GM12878 (cell line): ENCODE results near the gene DIAPH3. TPM values are rescaled to one million over a fixed set of nuclear protein-coding genes. Genes with fewer than 3 reads are reported as not detected.

Experiments used
- ATAC-seq: fragments of 200-7000 bp; cut with Tn5 transposase; 3 replicates; pipeline ENCODE4 v1.9.1; 2020; ENCODE audit warnings: mild to moderate bottlenecking, moderate library complexity
- BruUV-seq: library from RNA; stranded (reverse); fragments of 400-500 nt; replicated peaks from 2 replicates; lab custom pipeline; 2021; lab: Mats Ljungman, UMichigan
- CTCF ChIA-PET: fragments of 300-600 bp; sonication (Branson Sonifier 250); formaldehyde crosslinking; extraction: SDS; loops from one replicate; lab custom pipeline; 2021; ENCODE audit warnings: inconsistent platforms; lab: Yijun Ruan, JAX
- POLR2A ChIA-PET: fragments of 350-600 bp; formaldehyde crosslinking; extraction: SDS; loops from one replicate; lab custom pipeline; 2021; ENCODE audit warnings: inconsistent platforms; lab: Charles Lee
- RAD21 ChIA-PET: fragments of 300-600 bp; sonication (Branson Sonifier 250); formaldehyde crosslinking; loops from one replicate; lab custom pipeline; 2023; ENCODE audit warnings: antibody characterized with exemption; ENCODE audit not compliant: unreplicated experiment; lab: Charles Lee
- SMC1A ChIA-PET: fragments of 300-600 bp; sonication (Branson Sonifier 250); formaldehyde crosslinking; loops from one replicate; lab custom pipeline; 2023; ENCODE audit not compliant: unreplicated experiment, uncharacterized antibody; lab: Charles Lee
- DNase-seq: peaks from one replicate; pipeline ENCODE4 v3.0.0-alpha.2; 2011; ENCODE audit warnings: low read depth, low spot score
- FAIRE-seq: peaks from 3 replicates; lab custom pipeline; 2011; peaks lifted over from hg19 to GRCh38; lab: Jason Lieb, UNC
- H2AFZ ChIP-seq: 2 replicates; pipeline ENCODE4 v1.6.0; 2011; ENCODE audit warnings: low read depth, low read length, control low read depth; ENCODE audit not compliant: control insufficient read depth
- H3K27ac ChIP-seq: 2 replicates; pipeline ENCODE4 v1.5.1; 2011; ENCODE audit warnings: control low read depth; ENCODE audit not compliant: control insufficient read depth, insufficient read depth
- H3K27me3 ChIP-seq, 2 experiments: replicated peaks in 1 of 2; 2 replicates each; pipeline versions ENCODE4 v1.6.0 to v1.6.1; 2011; ENCODE audit warnings: low read length in 1 of 2; ENCODE audit not compliant: control insufficient read depth in 2 of 2, insufficient read depth in 2 of 2
- H3K36me3 ChIP-seq, 2 experiments: 2 replicates each; pipeline ENCODE4 v1.5.1; 2011; ENCODE audit warnings: low read length in 1 of 2; ENCODE audit not compliant: control insufficient read depth in 2 of 2, insufficient read depth in 2 of 2
- H3K4me1 ChIP-seq: 2 replicates; pipeline ENCODE4 v1.6.1; 2011; ENCODE audit warnings: mild to moderate bottlenecking, low read length, moderate library complexity, mixed read lengths; ENCODE audit not compliant: control insufficient read depth, insufficient read depth
- H3K4me2 ChIP-seq: 2 replicates; pipeline ENCODE4 v1.6.0; 2011; ENCODE audit warnings: control low read depth; ENCODE audit not compliant: control insufficient read depth, insufficient read depth
- H3K4me3 ChIP-seq: fragments of 200-600 bp; sonication (generic); 2 replicates; pipeline ENCODE4 v1.5.1; 2016
- H3K79me2 ChIP-seq: 2 replicates; pipeline ENCODE4 v1.6.0; 2011; ENCODE audit warnings: low read length; ENCODE audit not compliant: control insufficient read depth, insufficient read depth
- H3K9ac ChIP-seq: 2 replicates; pipeline ENCODE4 v1.8.0; 2011; ENCODE audit warnings: low read length, control low read depth, mixed read lengths; ENCODE audit not compliant: control insufficient read depth, insufficient read depth
- H3K9me3 ChIP-seq: replicated peaks from 3 replicates; pipeline ENCODE4 v1.5.1; 2011; ENCODE audit warnings: mild to moderate bottlenecking, low read length; ENCODE audit not compliant: control insufficient read depth, insufficient read depth
- H4K20me1 ChIP-seq: 2 replicates; pipeline ENCODE4 v1.6.0; 2011; ENCODE audit not compliant: control insufficient read depth, insufficient read depth
- BRCA1 ChIP-seq: IDR thresholded peaks from 2 replicates; pipeline ENCODE4 v1.6.1; 2011; ENCODE audit warnings: low read depth, low read length, improper control_type of control experiment
- HCFC1 ChIP-seq: fragments of 150-350 bp; IDR thresholded peaks from 2 replicates; pipeline ENCODE4 v1.6.1; 2014; ENCODE audit warnings: low read length
- MEF2A ChIP-seq: IDR thresholded peaks from 2 replicates; pipeline ENCODE4 v1.6.1; 2011; ENCODE audit warnings: low read depth, mild to moderate bottlenecking, low read length, moderate library complexity; ENCODE audit not compliant: insufficient read depth
- PRDM15 ChIP-seq: fragments of 450-650 bp; formaldehyde crosslinking; IDR thresholded peaks from 2 replicates; pipeline ENCODE4 v1.4.0; 2020; ENCODE audit warnings: mild to moderate bottlenecking, moderate library complexity
- SMARCA5 ChIP-seq: fragments of 450-650 bp; IDR thresholded peaks from 2 replicates; pipeline ENCODE4 v1.6.1; 2017; ENCODE audit warnings: mild to moderate bottlenecking
- SRF ChIP-seq, 2 experiments: IDR thresholded peaks; 2 replicates each; pipeline ENCODE4 v1.6.1; 2011; ENCODE audit warnings: low read depth in 2 of 2, low read length in 2 of 2, mild to moderate bottlenecking in 1 of 2, moderate library complexity in 1 of 2
- WGBS: methylation state at CpG from one replicate; pipeline ENCODE4 v1.1.6; 2016; ENCODE audit warnings: low lambda C conversion rate; ENCODE audit not compliant: insufficient replicate concordance, insufficient coverage; ENCODE audit errors: missing lambda C conversion rate; 5-methylcytosine and 5-hydroxymethylcytosine counted together
- in situ Hi-C: fragments of 300-500 bp; cut with MboI; formaldehyde crosslinking; loops from 9 replicates; pipeline ENCODE4 v1.14.3; 2018; ENCODE audit warnings: mixed read lengths
- intact Hi-C: fragments of 100-400 bp; cut with micrococcal nuclease; formaldehyde crosslinking; loops from one replicate; pipeline ENCODE4 v1.14.2; 2022; ENCODE audit not compliant: unreplicated experiment
- polyA plus RNA-seq, 11 experiments: library from polyadenylated mRNA; depleted of rRNA in 4 of 11; unstranded in 6 of 11; stranded (reverse) in 5 of 11; fragments of >200 nt; fragmentation: Nextera tagmentation in 4 of 11; fragmentation: Illumina TruSeq in 1 of 11; extraction: Ambion mirVana in 4 of 11; extraction: Trizol in 1 of 11; gene quantifications; 1 replicate in 1 of 11; 2 replicates in 10 of 11; pipeline versions ENCODE4 v1.2.1 to v1.2.3, GENCODE V29; 2011 to 2016; ENCODE audit warnings: inconsistent platforms in 2 of 11, missing spikeins in 2 of 11, low read depth in 1 of 11
- total RNA-seq, 4 experiments: library from RNA; depleted of rRNA in 3 of 4; stranded (reverse); fragments of >200 nt in 3 of 4; fragmentation: Illumina TruSeq in 1 of 4; extraction: Trizol in 1 of 4; gene quantifications; 2 replicates each; pipeline versions ENCODE4 v1.2.1 to v1.2.3, GENCODE V29; 2013 to 2021
- TF ChIP-seq, protein P1 (sequence below): IDR thresholded peaks from 2 replicates; pipeline ENCODE4 v1.6.1; 2012; ENCODE audit warnings: low read length, inconsistent platforms
- TF ChIP-seq, protein P2 (sequence below): fragments of 450-650 bp; IDR thresholded peaks from 2 replicates; pipeline ENCODE4 v1.6.1; 2017; ENCODE audit warnings: mild to moderate bottlenecking

Gene DIAPH3
- total and polyA plus RNA-seq, 10 of the 15 experiments (the other 5 are each of a cell fraction or from before 2014, with no cell fraction given): 10.1 to 25.2 (median 15.4) TPM

DNA sequence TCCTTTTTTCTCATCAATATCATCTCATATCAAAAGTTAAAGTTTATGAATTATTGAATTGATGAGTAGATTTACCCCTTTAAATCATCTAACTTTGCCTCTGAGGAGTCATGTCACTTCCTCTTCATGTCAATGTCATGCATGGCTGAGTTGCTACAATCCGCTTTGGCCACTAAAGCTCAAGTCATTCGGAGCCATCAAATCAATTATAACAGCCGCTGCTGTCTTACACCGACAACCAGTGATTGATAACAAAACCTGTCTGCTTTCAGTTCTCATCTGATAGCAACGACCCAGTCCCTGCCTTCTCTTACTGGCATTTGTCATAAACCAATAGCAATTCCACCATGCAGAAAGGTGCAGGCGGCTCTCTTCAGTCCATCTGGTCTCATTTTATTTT is 429.3 kb downstream of the DIAPH3 start (continued):
- TF ChIP-seq SRF (IDR thresholded peaks at IDR 0.05; ENCODE audit: low read depth in 2 of 2, low read length in 2 of 2): 0 out of 4 replicates have a peak, but pooled peaks of 1 of the 2 experiments have one; percentile 19
- TF ChIP-seq, protein P1, sequence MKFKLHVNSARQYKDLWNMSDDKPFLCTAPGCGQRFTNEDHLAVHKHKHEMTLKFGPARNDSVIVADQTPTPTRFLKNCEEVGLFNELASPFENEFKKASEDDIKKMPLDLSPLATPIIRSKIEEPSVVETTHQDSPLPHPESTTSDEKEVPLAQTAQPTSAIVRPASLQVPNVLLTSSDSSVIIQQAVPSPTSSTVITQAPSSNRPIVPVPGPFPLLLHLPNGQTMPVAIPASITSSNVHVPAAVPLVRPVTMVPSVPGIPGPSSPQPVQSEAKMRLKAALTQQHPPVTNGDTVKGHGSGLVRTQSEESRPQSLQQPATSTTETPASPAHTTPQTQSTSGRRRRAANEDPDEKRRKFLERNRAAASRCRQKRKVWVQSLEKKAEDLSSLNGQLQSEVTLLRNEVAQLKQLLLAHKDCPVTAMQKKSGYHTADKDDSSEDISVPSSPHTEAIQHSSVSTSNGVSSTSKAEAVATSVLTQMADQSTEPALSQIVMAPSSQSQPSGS: peak; percentile 72
- no peak for TF ChIP-seq HCFC1
- no peak for TF ChIP-seq BRCA1
- TF ChIP-seq MEF2A: 0 out of 2 replicates have a peak, but pooled peaks have one; percentile 39
- TF ChIP-seq, all 136 proteins: peak for 48

DNA sequence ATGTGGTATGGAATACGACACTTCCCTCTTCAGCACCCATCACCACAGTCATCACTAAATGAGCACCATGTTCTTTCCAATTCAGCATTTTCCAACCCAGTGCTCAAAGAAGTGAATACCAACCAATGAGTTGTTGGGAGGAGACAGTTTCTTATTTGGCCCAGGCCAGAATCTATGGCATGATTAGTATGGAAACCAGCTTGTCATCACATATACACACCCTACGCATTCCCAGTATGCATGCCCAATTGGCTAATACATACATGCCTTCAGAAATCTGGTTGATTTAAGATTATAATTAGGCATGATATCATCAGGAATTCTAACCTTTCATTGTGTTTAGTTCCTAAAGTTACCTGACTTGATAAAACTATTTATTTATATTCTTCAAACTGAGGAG is 430.0 kb downstream of the DIAPH3 start:
- Histone ChIP-seq H4K20me1 (no peaks in the 10 kb centered on the region), H3K4me2 (no peak overlapping the region), H3K4me1 (peaks cover 6% of the 10 kb centered on the region; the same call in 1 of the 2 replicates), H3K4me3 (no peak overlapping the region), H3K27ac (peak overlapping the region; percentile 10), H3K9me3 (no peaks in the 10 kb centered on the region), H3K36me3 (no peaks in the 10 kb centered on the region), H2AFZ (no peak overlapping the region; the same call in 1 of the 2 replicates), H3K27me3 (no peaks in the 10 kb centered on the region), H3K79me2 (no peaks in the 10 kb centered on the region), H3K9ac (no peak overlapping the region)
- RAD21 ChIA-PET: interaction anchor here (1.0 to 1.2 kb wide), 3 partner anchors 20 to 52 kb away, joined by 3 to 4 read pairs (median 3); no protein-coding TSS in a partner anchor
- SMC1A ChIA-PET: interaction anchor here (0.5 to 1.8 kb wide), 7 partner anchors 9 to 695 kb away, joined by 3 to 10 read pairs (median 4); no protein-coding TSS in a partner anchor
- POLR2A ChIA-PET: interaction anchor here (0.6 kb wide), 1 partner anchor 33 kb away, joined by 4 read pairs; no protein-coding TSS in a partner anchor
- FAIRE-seq (peak; percentile 41), DNase-seq (no peak), ATAC-seq (no peak)
- BruUV-seq: no TSS peak
- CTCF ChIA-PET: interaction anchor here (1.0 to 1.9 kb wide), 2 partner anchors 9 to 54 kb away, joined by 4 read pairs; no protein-coding TSS in a partner anchor
- 100% methylated on average over 2 of the region's 2 CpGs for WGBS
- TF ChIP-seq PRDM15 (CRISPR knock-in tag) (no peak), SMARCA5 (no peak)
- TF ChIP-seq, protein P2, sequence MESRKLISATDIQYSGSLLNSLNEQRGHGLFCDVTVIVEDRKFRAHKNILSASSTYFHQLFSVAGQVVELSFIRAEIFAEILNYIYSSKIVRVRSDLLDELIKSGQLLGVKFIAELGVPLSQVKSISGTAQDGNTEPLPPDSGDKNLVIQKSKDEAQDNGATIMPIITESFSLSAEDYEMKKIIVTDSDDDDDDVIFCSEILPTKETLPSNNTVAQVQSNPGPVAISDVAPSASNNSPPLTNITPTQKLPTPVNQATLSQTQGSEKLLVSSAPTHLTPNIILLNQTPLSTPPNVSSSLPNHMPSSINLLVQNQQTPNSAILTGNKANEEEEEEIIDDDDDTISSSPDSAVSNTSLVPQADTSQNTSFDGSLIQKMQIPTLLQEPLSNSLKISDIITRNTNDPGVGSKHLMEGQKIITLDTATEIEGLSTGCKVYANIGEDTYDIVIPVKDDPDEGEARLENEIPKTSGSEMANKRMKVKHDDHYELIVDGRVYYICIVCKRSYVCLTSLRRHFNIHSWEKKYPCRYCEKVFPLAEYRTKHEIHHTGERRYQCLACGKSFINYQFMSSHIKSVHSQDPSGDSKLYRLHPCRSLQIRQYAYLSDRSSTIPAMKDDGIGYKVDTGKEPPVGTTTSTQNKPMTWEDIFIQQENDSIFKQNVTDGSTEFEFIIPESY: no peak
- in situ Hi-C loops (no loop called here), intact Hi-C loops (loop anchor here (10.0 kb wide), 1 partner anchor 1119 kb away; no protein-coding TSS in a partner anchor)
